OCI-LY1 (cell line): ENCODE data around the gene SAA2.

ENCODE experiments used
- CTCF ChIP-seq: fragments of 200-600 bp; sonication (generic), shearing (Covaris generic); IDR thresholded peaks from 2 replicates; pipeline ENCODE4 v1.5.1; 2017; ENCODE audit warnings: mild to moderate bottlenecking, antibody characterized with exemption, low read length, moderate library complexity, mixed read lengths
- EZH2 ChIP-seq: fragments of 200-600 bp; sonication (generic), shearing (Covaris generic); IDR thresholded peaks from 2 replicates; pipeline ENCODE4 v1.8.0; 2017; ENCODE audit warnings: borderline replicate concordance, mixed run types, mild to moderate bottlenecking, antibody characterized with exemption, low read length, moderate library complexity, mixed read lengths

GRCh38 chr11:18235394-18236334 lies 12.8 kb downstream of the SAA2 start:
- no peak for TF ChIP-seq CTCF
- TF ChIP-seq EZH2 = no peak
